NAMALWA (cell line): ENCODE results near the gene CTDSP2.
"Not testable (repeated sequence)": the region's sequence is repeated elsewhere in the genome, so short reads cannot be mapped to it uniquely, and the experiment has no call there.

ENCODE experiments used
- DNase-seq: peaks from one replicate; pipeline ENCODE4 v3.0.0-alpha.2; 2015; ENCODE audit warnings: low spot score

The CTDSP2 gene

GRCh38 chr12:57846577-57847319 lies at the start of gene CTDSP2:
Gene CTDSP2 (minus strand): TSS chr12:57846729. CDS start chr12:57846435, 294 bp downstream.
- DNase-seq, result peak; percentile 92

GRCh38 chr12:57896115-57896433 lies 49.5 kb upstream of the CTDSP2 start:
- no peak for DNase-seq

GRCh38 chr12:57895389-57896114 lies 49.0 kb upstream of the CTDSP2 start:
- DNase-seq, result no peak

GRCh38 chr12:57894399-57895292 lies 48.1 kb upstream of the CTDSP2 start:
- peak; percentile 82 for DNase-seq

GRCh38 chr12:57893431-57894353 lies 47.2 kb upstream of the CTDSP2 start:
- DNase-seq, result no peak

- no peak for DNase-seq
Measured at GRCh38 chr12:57892232-57892972, 45.9 kb upstream of the CTDSP2 start.

- DNase-seq, result no peak
Measured at GRCh38 chr12:57891542-57892228, 45.2 kb upstream of the CTDSP2 start.

- DNase-seq, result no peak
Measured at GRCh38 chr12:57890191-57891115, 43.9 kb upstream of the CTDSP2 start.

GRCh38 chr12:57889500-57889989 lies 43.0 kb upstream of the CTDSP2 start:
- no peak for DNase-seq

- DNase-seq, result no peak
Measured at GRCh38 chr12:57888409-57889157, 42.1 kb upstream of the CTDSP2 start.

GRCh38 chr12:57887631-57888408 lies 41.3 kb upstream of the CTDSP2 start:
- no peak for DNase-seq

GRCh38 chr12:57886964-57887363 lies 40.4 kb upstream of the CTDSP2 start:
- DNase-seq, result not testable (repeated sequence)

- no peak for DNase-seq
Measured at GRCh38 chr12:57886542-57886941, 40.0 kb upstream of the CTDSP2 start.

- no peak for DNase-seq
Measured at GRCh38 chr12:57885207-57885606, 38.7 kb upstream of the CTDSP2 start.

GRCh38 chr12:57883700-57884099 lies 37.2 kb upstream of the CTDSP2 start:
- no peak for DNase-seq

GRCh38 chr12:57883057-57883456 lies 36.5 kb upstream of the CTDSP2 start:
- DNase-seq, result no peak

- no peak for DNase-seq
Measured at GRCh38 chr12:57882575-57882974, 36.0 kb upstream of the CTDSP2 start.
